Fibroblast of the aortic adventitia (primary cell): Measurements from ENCODE around the gene FBXW5. TPM values are rescaled to one million over a fixed set of nuclear protein-coding genes. Genes with fewer than 3 reads are reported as not detected.
A peak's percentile ranks its signal among the peaks of the same experiment; 100 is the strongest.

Experiments
- DNase-seq: peaks from one replicate; pipeline ENCODE4 v3.0.0-alpha.2; 2010; ENCODE audit warnings: low read depth
- H3K4me3 ChIP-seq: 2 replicates; pipeline ENCODE4 v1.5.1; 2011; ENCODE audit warnings: low read depth, mild to moderate bottlenecking, control low read depth, low read length, moderate library complexity
- total RNA-seq: library from RNA; depleted of rRNA; stranded (reverse); fragments of >200 nt; gene quantifications from 2 replicates; pipeline ENCODE4 v1.2.3, GENCODE V29; 2012; ENCODE audit warnings: low replicate concordance
- TF ChIP-seq, protein P1 (sequence below): IDR thresholded peaks from 2 replicates; pipeline ENCODE4 v1.5.1; 2011; ENCODE audit warnings: mild to moderate bottlenecking, low read length, control low read depth, inconsistent platforms; ENCODE audit not compliant: insufficient read depth

Gene FBXW5
- total RNA-seq, 1 donor, result 139 TPM

DNA sequence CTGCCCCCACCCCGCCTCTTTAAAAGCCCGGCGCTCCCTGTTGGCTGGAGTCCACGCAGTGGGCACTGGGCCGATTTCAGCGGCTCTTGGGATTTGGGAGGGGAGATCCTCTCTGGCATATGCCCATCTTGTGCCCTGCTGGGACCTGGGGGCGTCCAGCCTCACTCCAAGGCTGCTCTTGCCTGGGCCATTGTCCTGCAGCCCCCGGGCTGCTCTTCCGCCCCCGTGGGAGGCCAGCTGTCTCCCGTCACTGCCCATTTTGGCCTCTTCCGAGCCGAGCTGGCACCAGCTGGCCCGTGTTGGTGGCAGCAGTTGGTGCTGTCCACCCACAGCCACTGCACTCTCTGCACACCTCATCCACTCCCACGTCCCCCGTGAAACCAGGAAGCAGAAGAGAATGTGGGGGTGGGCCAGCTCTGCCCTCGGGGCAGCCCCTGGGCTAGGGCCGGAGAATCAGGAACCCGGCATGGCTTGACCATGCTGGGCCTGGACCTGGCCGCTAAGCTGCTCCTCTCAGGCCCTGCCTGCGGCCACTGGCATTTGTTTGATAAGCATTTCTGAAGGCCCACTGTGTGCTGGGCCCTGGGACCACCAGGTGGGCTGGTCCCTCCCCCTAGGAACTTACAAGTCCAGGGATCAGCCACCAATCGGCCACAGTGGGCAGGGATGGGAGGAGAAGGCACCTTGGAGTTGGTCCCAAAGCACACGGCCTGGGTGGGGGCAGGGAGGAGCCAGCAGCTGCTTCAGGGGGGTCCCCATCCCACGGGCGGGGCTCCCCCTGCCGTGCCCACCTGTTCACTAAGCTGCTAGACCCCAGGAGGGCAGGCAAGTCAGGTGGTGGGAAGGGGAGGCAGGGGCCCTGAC lies 2.7 kb upstream of the FBXW5 start:
- TF ChIP-seq, protein P1, sequence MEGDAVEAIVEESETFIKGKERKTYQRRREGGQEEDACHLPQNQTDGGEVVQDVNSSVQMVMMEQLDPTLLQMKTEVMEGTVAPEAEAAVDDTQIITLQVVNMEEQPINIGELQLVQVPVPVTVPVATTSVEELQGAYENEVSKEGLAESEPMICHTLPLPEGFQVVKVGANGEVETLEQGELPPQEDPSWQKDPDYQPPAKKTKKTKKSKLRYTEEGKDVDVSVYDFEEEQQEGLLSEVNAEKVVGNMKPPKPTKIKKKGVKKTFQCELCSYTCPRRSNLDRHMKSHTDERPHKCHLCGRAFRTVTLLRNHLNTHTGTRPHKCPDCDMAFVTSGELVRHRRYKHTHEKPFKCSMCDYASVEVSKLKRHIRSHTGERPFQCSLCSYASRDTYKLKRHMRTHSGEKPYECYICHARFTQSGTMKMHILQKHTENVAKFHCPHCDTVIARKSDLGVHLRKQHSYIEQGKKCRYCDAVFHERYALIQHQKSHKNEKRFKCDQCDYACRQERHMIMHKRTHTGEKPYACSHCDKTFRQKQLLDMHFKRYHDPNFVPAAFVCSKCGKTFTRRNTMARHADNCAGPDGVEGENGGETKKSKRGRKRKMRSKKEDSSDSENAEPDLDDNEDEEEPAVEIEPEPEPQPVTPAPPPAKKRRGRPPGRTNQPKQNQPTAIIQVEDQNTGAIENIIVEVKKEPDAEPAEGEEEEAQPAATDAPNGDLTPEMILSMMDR, result no peak
- no peak for DNase-seq
- H3K4me3 ChIP-seq, result no peak overlapping the region

DNA sequence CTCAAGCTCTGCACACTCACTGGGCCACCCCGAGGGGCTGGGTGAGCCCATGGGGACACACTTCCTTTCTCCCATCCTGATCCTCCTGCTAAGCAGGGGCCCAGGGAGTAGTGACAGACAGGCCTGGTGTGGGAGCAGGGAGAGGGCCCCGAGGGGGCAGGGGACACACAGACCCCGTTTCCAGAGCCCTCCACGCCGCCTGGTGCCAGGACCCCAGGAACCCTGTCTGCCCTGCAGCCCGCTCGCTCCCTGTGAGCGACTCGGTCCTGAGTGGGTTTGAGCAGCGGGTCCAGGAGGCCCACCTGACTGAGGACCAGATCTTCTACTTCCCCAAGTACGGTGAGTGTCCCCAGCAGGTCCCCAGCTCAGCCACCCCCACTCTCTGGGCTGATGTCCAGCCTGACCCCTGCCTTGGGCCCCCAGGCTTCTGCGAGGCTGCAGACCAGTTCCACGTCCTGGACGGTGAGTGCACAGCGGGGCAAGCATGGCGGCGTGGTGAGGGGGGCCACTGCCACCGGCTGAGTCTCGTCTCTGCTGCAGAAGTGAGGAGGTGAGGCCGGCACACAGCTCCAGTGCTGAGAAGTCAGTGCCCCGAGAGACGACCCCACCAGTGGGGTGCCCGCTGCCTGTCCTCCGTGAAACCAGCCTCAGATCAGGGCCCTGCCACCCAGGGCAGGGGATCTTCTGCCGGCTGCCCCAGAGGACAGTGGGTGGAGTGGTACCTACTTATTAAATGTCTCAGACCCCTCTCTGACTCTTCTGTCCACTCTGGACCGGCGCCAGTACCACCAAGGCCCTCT lies 1.9 kb upstream of the FBXW5 start:
- TF ChIP-seq, protein P1, result no peak
- no peak overlapping the region for H3K4me3 ChIP-seq
- DNase-seq, result no peak

DNA sequence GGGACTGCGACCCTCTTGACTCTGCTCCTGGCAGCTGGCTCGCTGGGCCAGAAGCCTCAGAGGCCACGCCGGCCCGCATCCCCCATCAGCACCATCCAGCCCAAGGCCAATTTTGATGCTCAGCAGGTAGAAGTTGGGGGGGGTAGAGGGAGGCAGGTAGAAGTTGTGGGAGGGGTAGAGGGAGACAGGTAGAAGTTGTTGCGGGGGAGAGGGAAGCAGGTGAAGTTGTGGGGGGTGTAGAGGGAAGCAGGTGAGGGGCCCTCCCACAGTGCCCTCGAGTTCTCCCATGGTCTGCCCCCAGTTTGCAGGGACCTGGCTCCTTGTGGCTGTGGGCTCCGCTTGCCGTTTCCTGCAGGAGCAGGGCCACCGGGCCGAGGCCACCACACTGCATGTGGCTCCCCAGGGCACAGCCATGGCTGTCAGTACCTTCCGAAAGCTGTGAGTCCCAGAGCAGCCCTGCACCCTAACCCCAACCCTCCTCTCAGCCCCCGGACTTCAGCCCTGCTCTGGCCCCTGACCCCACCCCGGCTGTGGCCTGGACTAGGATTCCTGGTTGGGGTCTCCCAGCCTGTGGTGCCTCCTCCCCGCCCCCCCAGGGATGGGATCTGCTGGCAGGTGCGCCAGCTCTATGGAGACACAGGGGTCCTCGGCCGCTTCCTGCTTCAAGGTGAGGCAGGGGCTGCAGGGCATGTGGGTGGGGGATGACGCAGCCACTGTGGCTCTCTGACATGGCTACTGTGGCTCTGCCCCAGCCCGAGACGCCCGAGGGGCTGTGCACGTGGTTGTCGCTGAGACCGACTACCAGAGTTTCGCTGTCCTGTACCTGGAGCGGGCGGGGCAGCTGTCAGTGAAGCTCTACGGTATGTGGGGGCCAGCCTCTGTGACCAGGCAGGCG lies 1.0 kb upstream of the FBXW5 start:
- DNase-seq, result no peak
- TF ChIP-seq, protein P1, result no peak
- H3K4me3 ChIP-seq, result no peak overlapping the region

DNA sequence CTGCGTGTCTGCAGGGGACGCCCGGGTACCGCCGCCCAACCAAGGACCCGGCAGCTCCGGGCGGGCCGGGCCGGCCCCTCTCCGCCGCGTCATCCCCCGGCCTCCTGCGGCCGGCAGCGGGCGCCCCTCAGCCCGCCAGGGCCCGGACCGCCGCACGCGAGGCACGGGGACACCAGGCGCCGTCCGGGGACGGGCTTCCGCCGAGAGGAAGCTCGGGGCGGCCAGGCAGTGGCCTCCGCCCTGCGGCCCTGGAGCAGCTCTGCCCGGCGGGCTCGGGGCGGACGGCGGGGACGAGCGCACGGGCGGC lies 373 bp downstream of the FBXW5 start:
- peak; percentile 44 for DNase-seq
- H3K4me3 ChIP-seq, result peak overlapping the region; percentile 83
- TF ChIP-seq, protein P1, result no peak

DNA sequence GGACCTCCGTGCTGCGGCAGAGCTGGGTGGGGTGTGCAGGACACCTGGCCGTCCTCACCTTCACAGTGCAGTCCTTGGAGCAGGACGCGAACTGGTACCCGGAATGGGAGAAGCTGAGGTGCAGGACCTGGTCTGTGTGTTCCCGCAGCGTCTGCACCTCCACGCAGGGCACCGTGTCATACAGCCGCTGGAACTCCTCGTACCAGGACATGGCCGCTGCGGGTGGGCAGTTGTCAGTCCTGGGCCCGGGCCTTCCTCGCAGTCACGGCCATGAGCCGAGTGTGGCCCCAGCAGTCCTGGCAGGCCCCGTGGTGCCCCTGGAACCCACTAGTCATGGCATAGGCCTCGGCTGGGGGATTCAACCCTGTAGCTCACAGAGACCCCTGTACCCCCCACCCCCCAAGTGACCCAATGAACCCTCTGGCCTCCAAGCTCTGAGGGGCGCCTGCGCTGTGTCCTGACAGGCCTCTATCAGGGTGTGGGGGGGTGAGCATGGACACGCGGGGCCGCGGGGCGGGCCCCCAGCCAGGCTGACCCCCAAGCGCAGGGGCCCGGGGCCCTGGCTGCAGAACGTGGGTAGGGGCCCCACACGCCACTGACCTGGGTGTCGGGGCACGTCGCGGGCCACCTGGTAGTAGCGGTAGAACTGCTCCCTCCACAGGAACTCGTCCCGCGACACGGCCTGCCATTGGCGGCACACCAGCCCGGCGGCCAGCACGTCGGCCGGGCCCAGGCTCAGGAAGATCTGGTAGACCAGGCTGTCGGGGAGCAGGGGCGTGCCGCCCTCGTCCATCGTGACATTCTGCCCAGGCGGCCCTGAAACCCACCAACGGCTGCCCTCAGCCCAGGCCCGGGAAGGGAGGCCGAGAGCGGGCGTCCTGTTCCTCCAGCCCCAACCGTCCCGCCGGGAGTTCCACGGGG lies 987 bp downstream of the FBXW5 start:
- peak; percentile 16 for DNase-seq
- TF ChIP-seq, protein P1, result no peak

More for the DNA sequence above, 987 bp downstream of the FBXW5 start:
- peak overlapping the region; percentile 83 for H3K4me3 ChIP-seq
